GM08714 (cell line): ENCODE measurements around the gene EGR4.

Experiments
- H3K4me3 ChIP-seq: fragments of 200-500 bp; sonication (Bioruptor generic); 2 replicates; pipeline ENCODE4 v1.5.1; 2014; ENCODE audit warnings: mild to moderate bottlenecking, low read length, inconsistent platforms
- ZNF274 ChIP-seq: IDR thresholded peaks from 2 replicates; pipeline ENCODE4 v1.6.1; 2012; ENCODE audit warnings: mild to moderate bottlenecking, low read depth, low read length

EGR4 gene

GRCh38 chr2:73293534-73294171, at the start of gene EGR4:
TSS of gene EGR4 (minus strand) at chr2:73293548. CDS start at chr2:73293317, 231 bp downstream.
- peak within 1 kb of the TSS; percentile 55; the same call in 1 of the 2 replicates for H3K4me3 ChIP-seq
- no peak for TF ChIP-seq ZNF274

- TF ChIP-seq ZNF274 = no peak
- H3K4me3 ChIP-seq = no peak overlapping the region
These were observed 47.7 kb upstream of the EGR4 start for GRCh38 chr2:73341039-73341438.

GRCh38 chr2:73339201-73339600, 45.9 kb upstream of the EGR4 start:
- no peak for TF ChIP-seq ZNF274
- no peak overlapping the region for H3K4me3 ChIP-seq

GRCh38 chr2:73337828-73338227, 44.5 kb upstream of the EGR4 start:
- H3K4me3 ChIP-seq = no peak overlapping the region
- TF ChIP-seq ZNF274 = no peak

- no peak for TF ChIP-seq ZNF274
- H3K4me3 ChIP-seq = no peak overlapping the region
These were observed 41.3 kb upstream of the EGR4 start for GRCh38 chr2:73334620-73335019.

GRCh38 chr2:73334045-73334444, 40.7 kb upstream of the EGR4 start:
- TF ChIP-seq ZNF274 = no peak
- no peak overlapping the region for H3K4me3 ChIP-seq

GRCh38 chr2:73333564-73333963, 40.2 kb upstream of the EGR4 start:
- H3K4me3 ChIP-seq = no peak overlapping the region
- TF ChIP-seq ZNF274 = no peak

GRCh38 chr2:73324126-73324725, 30.9 kb upstream of the EGR4 start:
- H3K4me3 ChIP-seq = no peak overlapping the region
- no peak for TF ChIP-seq ZNF274

GRCh38 chr2:73323551-73323950, 30.2 kb upstream of the EGR4 start:
- no peak overlapping the region for H3K4me3 ChIP-seq
- no peak for TF ChIP-seq ZNF274

- TF ChIP-seq ZNF274 = no peak
- H3K4me3 ChIP-seq = no peak overlapping the region
These were observed 21.1 kb upstream of the EGR4 start for GRCh38 chr2:73314441-73314840.

- no peak overlapping the region for H3K4me3 ChIP-seq
- no peak for TF ChIP-seq ZNF274
These were observed 14.4 kb upstream of the EGR4 start for GRCh38 chr2:73307720-73308119.

- no peak overlapping the region for H3K4me3 ChIP-seq
- no peak for TF ChIP-seq ZNF274
These were observed 8.3 kb upstream of the EGR4 start for GRCh38 chr2:73301636-73302035.

- no peak overlapping the region for H3K4me3 ChIP-seq
- TF ChIP-seq ZNF274 = no peak
These were observed 7.6 kb upstream of the EGR4 start for GRCh38 chr2:73300926-73301325.

GRCh38 chr2:73297586-73297985, 4.2 kb upstream of the EGR4 start:
- H3K4me3 ChIP-seq = no peak overlapping the region
- TF ChIP-seq ZNF274 = no peak

- no peak for TF ChIP-seq ZNF274
These were observed 3.8 kb upstream of the EGR4 start for GRCh38 chr2:73297151-73297559.

More at GRCh38 chr2:73297151-73297559, 3.8 kb upstream of the EGR4 start:
- no peak overlapping the region for H3K4me3 ChIP-seq
